Limb (tissue), 2 donors: Measurements from ENCODE around the gene TEX101.
A peak's percentile ranks its signal among the peaks of the same experiment; 100 is the strongest.
"Not testable (repeated sequence)": the region's sequence is repeated elsewhere in the genome, so short reads cannot be mapped to it uniquely, and the experiment has no call there.

Experiments used
- DNase-seq, 2 donors: peaks; one replicate each; pipeline ENCODE4 v3.0.0-alpha.2; 2016; ENCODE audit errors: extremely low spot score in 2 of 2

Gene TEX101

DNA sequence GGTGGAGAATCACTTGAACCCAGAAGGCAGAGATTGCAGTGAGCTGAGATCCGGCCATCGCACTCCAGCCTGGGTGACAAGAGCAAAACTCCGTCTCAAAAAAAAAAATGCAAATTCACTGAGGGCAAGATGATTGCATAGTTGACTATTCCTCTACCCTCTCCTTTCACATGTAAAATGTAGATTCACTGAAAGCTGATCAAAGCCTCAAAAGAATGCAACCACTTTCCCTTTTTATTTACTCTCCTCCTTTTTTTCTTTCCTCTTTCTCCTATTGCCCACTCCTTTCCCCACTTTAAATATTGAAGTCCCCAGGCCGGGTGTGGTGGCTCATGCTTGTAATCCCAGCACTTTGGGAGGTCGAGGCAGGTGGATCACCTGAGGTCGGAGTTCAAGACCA, 6.3 kb downstream of the TEX101 start:
- no peak for DNase-seq

GRCh38 chr19:43422000-43422688, 7.5 kb downstream of the TEX101 start:
- no peak for DNase-seq

DNA sequence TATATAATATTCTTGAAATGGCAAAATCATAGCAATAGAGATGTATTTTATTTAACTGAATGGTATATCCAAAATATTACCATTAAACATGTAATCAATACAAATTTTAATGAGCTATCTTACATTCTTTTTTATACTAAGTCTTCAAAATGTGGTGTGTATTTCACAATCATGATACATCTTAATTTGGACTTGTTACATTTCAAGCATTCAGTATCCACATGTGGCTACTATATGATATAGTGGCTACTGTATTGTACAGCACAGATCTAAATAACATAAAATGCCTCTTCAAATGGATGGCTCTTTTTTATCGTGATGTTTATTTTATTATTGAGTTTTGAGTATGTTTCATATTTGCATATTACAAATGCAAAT, 8.0 kb downstream of the TEX101 start:
- no peak for DNase-seq

DNA sequence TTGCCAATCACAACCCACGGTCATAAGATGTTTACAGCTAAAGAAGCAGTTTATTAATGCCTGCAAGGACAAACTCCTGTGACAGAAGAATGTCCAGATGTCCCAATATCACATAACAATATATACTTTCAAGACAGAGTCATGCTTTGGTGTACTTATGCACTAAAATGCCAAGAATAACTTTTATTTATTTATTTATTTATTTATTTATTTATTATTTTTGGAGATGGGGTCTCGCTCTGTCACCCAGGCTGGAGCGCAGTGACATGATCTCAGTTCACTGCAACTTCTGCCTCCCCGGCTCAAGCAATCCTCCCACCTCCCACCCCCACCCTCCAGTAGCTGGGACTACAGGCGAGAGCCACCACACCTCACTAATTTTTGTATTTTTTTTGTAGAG, 9.1 kb downstream of the TEX101 start:
- DNase-seq = no peak

- peak in 1 of 2 donors; percentile 42 for DNase-seq
Measured at GRCh38 chr19:43425567-43426392, 11.1 kb downstream of the TEX101 start.

DNA sequence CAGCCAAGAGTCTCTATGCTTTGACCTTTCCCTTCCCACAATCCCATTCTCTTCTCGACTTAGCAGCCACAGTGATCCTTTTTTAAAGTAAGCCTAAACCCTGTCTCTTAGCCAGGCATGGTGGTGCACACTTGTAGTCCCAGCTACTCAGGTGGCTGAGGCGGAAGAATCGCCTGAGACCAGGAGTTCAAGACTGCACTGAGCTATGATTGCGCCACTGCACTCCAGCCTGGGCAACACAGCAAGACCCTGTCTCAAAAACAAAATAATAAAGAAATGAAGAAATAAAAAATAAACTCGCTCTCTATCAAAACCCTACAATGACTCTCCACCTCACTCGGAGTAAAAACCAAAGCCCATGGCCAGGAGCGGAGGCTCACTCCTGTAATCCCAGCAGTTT, 14.7 kb downstream of the TEX101 start:
- no peak for DNase-seq

DNA sequence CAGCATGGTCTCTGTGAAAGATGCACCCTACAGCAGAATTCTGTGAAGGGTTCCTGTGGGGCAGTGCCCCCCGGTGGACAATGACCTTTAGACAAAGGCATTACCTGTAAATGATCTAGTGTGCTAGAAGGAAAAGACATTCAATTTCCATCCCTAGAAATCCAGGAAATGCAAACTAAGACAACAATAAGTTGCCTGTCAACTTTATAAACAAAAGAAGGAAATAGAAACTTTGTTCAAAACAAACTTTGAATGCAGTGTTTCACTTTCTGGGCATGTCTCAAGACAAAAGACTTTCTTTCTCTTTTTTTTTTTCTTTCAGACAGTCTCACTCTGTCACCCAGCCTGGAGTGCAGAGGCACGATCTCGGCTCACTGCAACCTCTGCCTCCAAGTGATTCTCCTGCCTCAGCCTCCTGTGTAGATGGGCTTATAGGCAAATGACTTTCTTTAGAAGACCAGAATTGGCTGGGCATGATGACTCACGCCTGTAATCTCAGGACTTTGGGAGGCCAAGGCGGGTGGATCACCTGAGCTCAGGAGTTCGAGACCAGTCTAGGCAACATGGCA, 15.5 kb downstream of the TEX101 start:
- DNase-seq = no peak

- DNase-seq = no peak
Measured at GRCh38 chr19:43430976-43431375, 16.3 kb downstream of the TEX101 start.

- no peak for DNase-seq
Measured at GRCh38 chr19:43433358-43433673, 18.6 kb downstream of the TEX101 start.

- DNase-seq = no peak
Measured at GRCh38 chr19:43433689-43434088, 19.0 kb downstream of the TEX101 start.

DNA sequence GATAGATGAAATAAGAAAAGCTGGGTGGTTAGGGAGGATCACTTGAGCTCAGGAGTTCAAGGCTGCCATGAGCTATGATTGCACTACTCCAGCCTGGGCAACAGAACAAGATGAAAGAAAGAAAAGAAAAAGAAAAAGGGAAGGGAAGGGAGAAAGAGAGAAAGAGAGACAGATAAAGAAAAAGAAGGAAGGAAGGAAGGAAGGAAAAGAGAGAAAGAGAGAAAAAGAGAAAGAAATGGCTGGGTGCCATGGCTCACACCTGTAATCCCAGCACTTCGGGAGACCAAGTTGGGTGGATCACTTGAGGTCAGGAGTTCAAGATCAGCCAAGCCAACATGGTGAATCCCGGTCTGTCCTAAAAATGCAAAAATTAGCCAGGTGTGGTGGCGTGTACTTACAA, 21.1 kb downstream of the TEX101 start:
- DNase-seq = no peak

DNA sequence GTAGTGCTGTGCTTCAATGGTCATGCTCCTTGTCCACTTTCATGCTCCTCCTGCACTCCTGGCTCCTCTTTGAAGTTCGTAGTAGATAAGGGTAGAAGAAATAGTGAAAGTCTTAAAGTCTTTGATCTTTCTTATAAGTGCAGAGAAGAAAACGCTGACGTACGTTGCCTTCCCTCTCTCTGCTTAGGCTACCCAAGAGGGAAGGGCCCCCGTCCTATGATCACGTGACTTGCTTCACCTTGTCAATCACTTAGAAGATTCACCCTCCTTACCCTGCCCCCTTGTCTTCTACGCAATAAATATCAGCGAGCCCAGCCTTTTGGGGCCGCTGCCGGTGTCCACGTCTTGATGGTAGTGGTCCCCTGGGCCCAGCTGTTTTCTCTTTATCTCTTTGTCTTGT, 22.6 kb downstream of the TEX101 start:
- not testable (repeated sequence) for DNase-seq

DNA sequence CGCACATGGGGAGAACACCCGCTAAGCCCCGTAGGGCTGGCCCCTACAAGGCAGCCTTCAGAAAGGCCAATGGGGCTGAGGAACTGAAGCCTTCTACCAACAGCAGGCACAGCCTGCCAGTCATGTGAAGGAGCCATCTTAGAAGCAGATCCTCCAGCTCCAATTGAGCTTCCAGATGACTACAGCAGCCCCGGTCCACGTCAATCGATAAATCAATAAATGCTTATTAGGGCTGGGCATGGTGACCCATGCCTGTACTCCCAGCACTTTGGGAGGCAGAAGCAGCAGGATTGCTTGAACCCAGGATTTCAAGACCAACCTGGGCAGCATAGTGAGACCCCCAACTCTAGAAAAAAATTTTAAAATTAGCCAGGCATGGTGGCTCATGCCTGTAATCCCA, 23.0 kb downstream of the TEX101 start:
- DNase-seq = no peak

DNA sequence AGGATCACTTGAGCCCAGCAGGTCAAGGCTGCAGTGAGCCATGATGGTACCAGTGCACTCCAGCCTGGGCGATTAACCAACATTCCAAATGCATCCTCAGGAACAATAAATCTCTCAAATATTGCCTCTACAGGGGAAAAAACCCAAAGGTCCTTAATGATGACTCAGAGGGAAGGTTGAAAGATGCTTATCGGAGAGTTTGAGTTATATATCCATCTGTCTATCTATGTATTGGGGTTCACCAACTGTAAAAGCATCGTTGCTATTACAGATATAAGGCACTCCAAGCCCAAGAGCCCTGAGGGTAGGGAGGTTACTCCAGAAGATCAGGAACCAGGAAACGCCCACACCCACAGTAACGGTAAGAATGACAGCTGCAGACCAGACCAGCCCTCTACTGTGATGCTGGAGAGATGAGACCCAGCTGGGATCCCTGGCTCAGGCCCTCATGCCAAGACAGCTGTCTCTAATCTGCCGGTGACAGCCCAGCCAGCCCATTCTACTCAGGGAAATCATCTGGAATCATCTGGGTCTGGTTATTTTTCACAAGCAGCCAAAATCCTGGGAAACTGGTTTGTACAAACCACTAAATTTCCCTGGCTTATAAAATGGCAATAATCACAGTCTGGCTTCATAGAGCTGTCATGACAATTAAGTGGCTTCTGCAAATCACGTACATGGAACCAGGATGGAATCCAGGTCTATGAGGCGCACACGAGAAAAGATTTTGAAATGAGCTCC, 23.8 kb downstream of the TEX101 start:
- peak; percentile 61 to 70 for DNase-seq

GRCh38 chr19:43439032-43439708, 24.5 kb downstream of the TEX101 start:
- DNase-seq = peak in 1 of 2 donors; percentile 27

DNA sequence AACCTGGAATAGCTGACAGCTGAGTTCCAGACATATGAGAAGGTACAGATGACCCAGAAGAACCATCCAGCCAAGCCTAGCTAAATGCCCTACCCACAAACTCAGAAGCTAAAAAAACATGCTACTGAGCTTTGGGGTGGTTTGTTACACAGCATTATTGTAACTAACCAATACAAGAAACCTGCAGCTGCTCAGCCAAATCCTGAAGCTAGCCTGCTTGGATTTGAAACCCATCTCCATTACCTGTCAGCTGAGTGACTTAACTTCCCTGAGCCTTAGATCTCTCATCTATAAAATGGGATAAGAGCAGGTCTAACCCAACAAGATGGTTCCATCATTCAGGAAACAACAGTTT, 25.0 kb downstream of the TEX101 start:
- no peak for DNase-seq

DNA sequence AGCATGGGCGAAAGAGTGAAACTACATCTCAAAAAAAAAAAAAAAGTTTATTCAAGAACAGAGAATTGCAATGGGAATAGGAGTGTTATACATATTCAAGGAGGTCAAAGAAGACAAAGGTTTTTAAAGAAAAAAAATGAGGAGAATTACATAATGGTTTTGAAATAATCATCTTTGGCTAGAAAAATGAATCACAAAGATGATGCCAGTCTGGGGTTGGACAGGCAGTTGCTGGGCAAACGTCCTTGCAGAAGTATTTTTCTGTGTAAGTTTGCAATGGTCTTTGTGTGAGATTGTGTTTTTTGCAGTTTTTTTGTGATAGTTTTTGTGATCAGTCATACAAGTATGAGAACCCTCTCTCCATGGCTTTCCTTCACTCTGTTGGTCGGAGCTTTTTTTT, 27.0 kb downstream of the TEX101 start:
- no peak for DNase-seq

DNA sequence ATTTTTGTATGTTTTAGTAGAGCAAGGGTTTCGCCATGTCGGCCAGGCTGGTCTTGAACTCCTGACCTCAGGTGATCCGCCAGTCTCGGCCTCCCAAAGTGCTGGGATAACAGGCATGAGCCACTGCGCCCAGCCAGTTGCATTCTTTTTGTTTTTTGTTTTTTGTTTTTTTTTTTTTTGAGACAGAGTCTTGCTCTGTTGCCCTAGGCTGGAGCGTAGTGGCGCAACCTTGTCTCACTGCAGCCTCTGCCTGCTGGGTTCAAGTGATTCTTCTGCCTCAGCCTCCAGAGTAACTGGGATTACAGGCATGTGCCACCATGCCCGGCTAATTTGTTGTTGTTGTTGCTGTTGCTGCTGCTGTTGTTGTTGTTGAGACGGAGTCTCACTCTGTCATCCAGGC, 29.4 kb downstream of the TEX101 start:
- not testable (repeated sequence) for DNase-seq

GRCh38 chr19:43444531-43445287, 30.0 kb downstream of the TEX101 start:
- DNase-seq = no peak

DNA sequence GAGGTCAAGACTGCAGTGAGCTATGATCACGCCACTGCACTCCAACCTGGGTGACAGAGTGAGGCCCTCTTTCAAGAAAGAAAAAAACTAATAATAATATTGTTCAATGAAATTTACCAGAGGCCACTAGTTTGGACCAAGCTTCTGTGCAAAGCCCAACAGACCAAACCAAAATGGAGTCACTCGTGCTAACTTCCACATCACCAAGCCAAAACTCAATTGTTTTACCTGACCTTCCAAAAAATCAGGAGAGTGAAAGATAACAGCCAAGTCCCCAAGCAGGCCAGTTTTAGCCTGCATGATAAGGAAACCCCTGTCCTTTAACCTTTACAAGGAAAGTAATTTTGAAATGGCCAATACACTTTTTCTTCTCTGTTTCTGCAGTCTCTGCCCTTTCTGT, 30.7 kb downstream of the TEX101 start:
- DNase-seq = no peak
